ENCODE data around the gene PVALEF. TPM values are rescaled to one million over a fixed set of nuclear protein-coding genes. Genes with fewer than 3 reads are reported as not detected.

Gene PVALEF
- total and polyA plus RNA-seq, 2 of the 13 experiments (the other 11 are each of a cell fraction or from before 2014, with no cell fraction given): 0.18 TPM

DNA sequence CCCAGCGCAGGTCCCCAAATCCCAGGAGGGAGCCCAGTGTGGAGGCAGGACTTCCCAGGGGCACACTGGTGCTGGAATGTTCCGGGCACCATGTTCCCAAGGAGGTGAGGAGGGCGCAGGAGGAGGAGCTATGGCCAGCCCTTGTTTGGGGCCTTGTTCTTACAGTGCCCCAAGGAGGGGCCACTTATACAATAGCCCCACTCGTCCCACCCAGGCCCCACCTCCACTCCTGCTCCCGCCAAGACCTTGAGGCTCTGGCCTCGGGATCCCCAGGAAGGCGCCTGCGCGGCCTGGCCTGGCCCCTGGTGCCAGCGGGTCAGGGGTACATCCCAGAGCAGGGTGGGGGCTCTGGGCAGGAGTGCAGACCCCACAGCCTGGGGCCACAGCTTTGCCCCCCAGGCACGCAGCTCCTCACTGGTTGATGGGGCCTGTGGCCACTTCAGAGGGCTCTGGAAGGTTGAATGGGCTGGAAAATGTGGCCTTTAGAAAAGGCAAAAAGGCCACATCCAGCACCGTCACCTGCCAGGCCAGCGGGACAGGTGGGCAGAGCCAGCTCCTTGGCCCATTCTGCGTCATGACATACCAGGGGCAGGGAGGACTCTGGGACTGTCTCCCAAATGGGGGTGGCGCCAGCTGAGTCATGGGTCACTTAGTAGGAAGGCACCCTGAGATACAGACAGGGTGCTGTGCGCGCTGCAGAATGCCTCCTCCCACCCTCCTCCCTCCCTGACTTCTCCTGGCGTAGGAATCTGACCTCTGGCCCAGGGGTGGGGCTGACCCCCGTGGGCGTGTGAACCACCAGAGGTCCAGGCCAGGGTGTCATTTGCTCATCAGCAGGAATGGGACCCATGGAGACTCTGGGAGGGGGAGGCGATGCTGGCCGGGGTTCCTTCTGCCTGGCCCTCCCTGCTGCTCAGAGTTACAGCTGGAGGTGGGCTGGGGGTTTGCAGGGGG is 32.3 kb upstream of the PVALEF start:
- no TSS peak for BruUV-seq (replicated peaks)
- peak overlapping the region; percentile 78 for H3K4me2 ChIP-seq (ENCODE audit: low read depth, low read length)
- POLR2A ChIA-PET: interaction anchor here (0.9 to 1.4 kb wide), 6 partner anchors 9 to 105 kb away, joined by 3 to 5 read pairs (median 4); partner anchors contain the start of genes CEP131, NDUFAF8 and TEPSIN
- TF ChIP-seq KDM5A (IDR thresholded peaks at IDR 0.05; ENCODE audit: borderline replicate concordance, low read length): no peak
- no peak for TF ChIP-seq RBM22 (optimal IDR thresholded peaks at IDR 0.05; ENCODE audit: low read length)
- TF ChIP-seq, protein P1, sequence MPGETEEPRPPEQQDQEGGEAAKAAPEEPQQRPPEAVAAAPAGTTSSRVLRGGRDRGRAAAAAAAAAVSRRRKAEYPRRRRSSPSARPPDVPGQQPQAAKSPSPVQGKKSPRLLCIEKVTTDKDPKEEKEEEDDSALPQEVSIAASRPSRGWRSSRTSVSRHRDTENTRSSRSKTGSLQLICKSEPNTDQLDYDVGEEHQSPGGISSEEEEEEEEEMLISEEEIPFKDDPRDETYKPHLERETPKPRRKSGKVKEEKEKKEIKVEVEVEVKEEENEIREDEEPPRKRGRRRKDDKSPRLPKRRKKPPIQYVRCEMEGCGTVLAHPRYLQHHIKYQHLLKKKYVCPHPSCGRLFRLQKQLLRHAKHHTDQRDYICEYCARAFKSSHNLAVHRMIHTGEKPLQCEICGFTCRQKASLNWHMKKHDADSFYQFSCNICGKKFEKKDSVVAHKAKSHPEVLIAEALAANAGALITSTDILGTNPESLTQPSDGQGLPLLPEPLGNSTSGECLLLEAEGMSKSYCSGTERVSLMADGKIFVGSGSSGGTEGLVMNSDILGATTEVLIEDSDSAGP (CRISPR knock-in tag; IDR thresholded peaks at IDR 0.05; ENCODE audit: borderline replicate concordance): peak; percentile 57
- TF ChIP-seq, protein P2, sequence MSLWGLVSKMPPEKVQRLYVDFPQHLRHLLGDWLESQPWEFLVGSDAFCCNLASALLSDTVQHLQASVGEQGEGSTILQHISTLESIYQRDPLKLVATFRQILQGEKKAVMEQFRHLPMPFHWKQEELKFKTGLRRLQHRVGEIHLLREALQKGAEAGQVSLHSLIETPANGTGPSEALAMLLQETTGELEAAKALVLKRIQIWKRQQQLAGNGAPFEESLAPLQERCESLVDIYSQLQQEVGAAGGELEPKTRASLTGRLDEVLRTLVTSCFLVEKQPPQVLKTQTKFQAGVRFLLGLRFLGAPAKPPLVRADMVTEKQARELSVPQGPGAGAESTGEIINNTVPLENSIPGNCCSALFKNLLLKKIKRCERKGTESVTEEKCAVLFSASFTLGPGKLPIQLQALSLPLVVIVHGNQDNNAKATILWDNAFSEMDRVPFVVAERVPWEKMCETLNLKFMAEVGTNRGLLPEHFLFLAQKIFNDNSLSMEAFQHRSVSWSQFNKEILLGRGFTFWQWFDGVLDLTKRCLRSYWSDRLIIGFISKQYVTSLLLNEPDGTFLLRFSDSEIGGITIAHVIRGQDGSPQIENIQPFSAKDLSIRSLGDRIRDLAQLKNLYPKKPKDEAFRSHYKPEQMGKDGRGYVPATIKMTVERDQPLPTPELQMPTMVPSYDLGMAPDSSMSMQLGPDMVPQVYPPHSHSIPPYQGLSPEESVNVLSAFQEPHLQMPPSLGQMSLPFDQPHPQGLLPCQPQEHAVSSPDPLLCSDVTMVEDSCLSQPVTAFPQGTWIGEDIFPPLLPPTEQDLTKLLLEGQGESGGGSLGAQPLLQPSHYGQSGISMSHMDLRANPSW (CRISPR knock-in tag; IDR thresholded peaks at IDR 0.05; ENCODE audit: borderline replicate concordance): 0 out of 2 replicates have a peak, but pooled peaks have one; percentile 28
- no peak for TF ChIP-seq ZBTB42 (CRISPR knock-in tag; IDR thresholded peaks at IDR 0.05)
- TF ChIP-seq HNF4A (CRISPR knock-in tag; IDR thresholded peaks at IDR 0.05): peak; percentile 58
- peak; percentile 54; the same call in 1 of the 2 replicates for TF ChIP-seq JUND (CRISPR knock-in tag; IDR thresholded peaks at IDR 0.05)
- TF ChIP-seq, protein P3, sequence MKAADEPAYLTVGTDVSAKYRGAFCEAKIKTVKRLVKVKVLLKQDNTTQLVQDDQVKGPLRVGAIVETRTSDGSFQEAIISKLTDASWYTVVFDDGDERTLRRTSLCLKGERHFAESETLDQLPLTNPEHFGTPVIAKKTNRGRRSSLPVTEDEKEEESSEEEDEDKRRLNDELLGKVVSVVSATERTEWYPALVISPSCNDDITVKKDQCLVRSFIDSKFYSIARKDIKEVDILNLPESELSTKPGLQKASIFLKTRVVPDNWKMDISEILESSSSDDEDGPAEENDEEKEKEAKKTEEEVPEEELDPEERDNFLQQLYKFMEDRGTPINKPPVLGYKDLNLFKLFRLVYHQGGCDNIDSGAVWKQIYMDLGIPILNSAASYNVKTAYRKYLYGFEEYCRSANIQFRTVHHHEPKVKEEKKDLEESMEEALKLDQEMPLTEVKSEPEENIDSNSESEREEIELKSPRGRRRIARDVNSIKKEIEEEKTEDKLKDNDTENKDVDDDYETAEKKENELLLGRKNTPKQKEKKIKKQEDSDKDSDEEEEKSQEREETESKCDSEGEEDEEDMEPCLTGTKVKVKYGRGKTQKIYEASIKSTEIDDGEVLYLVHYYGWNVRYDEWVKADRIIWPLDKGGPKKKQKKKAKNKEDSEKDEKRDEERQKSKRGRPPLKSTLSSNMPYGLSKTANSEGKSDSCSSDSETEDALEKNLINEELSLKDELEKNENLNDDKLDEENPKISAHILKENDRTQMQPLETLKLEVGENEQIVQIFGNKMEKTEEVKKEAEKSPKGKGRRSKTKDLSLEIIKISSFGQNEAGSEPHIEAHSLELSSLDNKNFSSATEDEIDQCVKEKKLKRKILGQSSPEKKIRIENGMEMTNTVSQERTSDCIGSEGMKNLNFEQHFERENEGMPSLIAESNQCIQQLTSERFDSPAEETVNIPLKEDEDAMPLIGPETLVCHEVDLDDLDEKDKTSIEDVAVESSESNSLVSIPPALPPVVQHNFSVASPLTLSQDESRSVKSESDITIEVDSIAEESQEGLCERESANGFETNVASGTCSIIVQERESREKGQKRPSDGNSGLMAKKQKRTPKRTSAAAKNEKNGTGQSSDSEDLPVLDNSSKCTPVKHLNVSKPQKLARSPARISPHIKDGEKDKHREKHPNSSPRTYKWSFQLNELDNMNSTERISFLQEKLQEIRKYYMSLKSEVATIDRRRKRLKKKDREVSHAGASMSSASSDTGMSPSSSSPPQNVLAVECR (CRISPR knock-in tag; IDR thresholded peaks at IDR 0.05; ENCODE audit: borderline replicate concordance): peak; percentile 54; the same call in 1 of the 2 replicates
- no peak for TF ChIP-seq STAT5B (CRISPR knock-in tag; IDR thresholded peaks at IDR 0.05)
- TF ChIP-seq NCOA2 (CRISPR knock-in tag; IDR thresholded peaks at IDR 0.05): no peak
- peak; percentile 46; the same call in 1 of the 2 replicates for TF ChIP-seq ZNF788 (CRISPR knock-in tag; IDR thresholded peaks at IDR 0.05; ENCODE audit: borderline replicate concordance)
- no peak for TF ChIP-seq KDM4B (CRISPR knock-in tag; IDR thresholded peaks at IDR 0.05)
- no peak for TF ChIP-seq CBX2 (IDR thresholded peaks at IDR 0.05; ENCODE audit: low read depth, low read length)
- TF ChIP-seq CBX2 (CRISPR knock-in tag; IDR thresholded peaks at IDR 0.05; ENCODE audit: low read depth): no peak

More for the DNA sequence above, 32.3 kb upstream of the PVALEF start:
- DNase-seq (ENCODE audit: low spot score) (peak; percentile 68), ATAC-seq (peak; percentile 34), FAIRE-seq (peak; percentile 98)
- Histone ChIP-seq H3K36me3 (replicated peaks in 1 of 2; ENCODE audit: control insufficient read depth in 1 of 2, insufficient read depth in 2 of 2, low read length in 2 of 2) (no peaks in the 10 kb centered on the region), H2AFZ (ENCODE audit: low read length) (no peak overlapping the region), H3K4me1 (ENCODE audit: insufficient read depth, low read length) (peaks cover 58% of the 10 kb centered on the region), H4K20me1 (ENCODE audit: insufficient read depth, low read length) (no peaks in the 10 kb centered on the region; the same call in 1 of the 2 replicates), H3K27ac (ENCODE audit: extremely low read length, insufficient read depth, low read length) (no peak overlapping the region), H3K4me3 (replicated peaks in 1 of 3; ENCODE audit: insufficient read depth in 1 of 3, low read depth in 2 of 3, low read length in 3 of 3) (peak overlapping the region in 2 of 3 experiments; percentile 44 to 69; a peak in 3 of 6 replicates), H3K9ac (ENCODE audit: insufficient read depth, low read depth, low read length) (peak overlapping the region; percentile 17; the same call in 1 of the 2 replicates), H3K9me3 (ENCODE audit: low read length) (no peaks in the 10 kb centered on the region), H3K27me3 (ENCODE audit: control insufficient read depth in 1 of 2, insufficient read depth in 2 of 2, low read length in 2 of 2) (no peaks in the 10 kb centered on the region), H3K79me2 (ENCODE audit: insufficient read depth, low read length) (no peaks in the 10 kb centered on the region)
- intact Hi-C loops (cut with micrococcal nuclease; ENCODE audit: unreplicated experiment): no loop called here
- CTCF ChIA-PET (ENCODE audit: low intra/inter-chr PET ratio, low total read pairs): interaction anchor here (1.0 kb wide), 1 partner anchor 10 kb away, joined by 3 read pairs; no protein-coding TSS in a partner anchor
- 2% methylated on average over 10 of the region's 22 CpGs for WGBS (ENCODE audit: low lambda C conversion rate)
- in situ Hi-C loops (cut with HindIII; ENCODE audit: extremely low pct_ligation_motif_present, low pct_unique_long_range_greater_than_20kb): no loop called here
